Prostate gland (tissue), 2 donors: ENCODE measurements around the gene NOP10. TPM values are rescaled to one million over a fixed set of nuclear protein-coding genes. Genes with fewer than 3 reads are reported as not detected.

ENCODE experiments used
- DNase-seq: peaks from one replicate; pipeline ENCODE4 v3.0.0-alpha.2; 2019; ENCODE audit warnings: low spot score
- H3K27ac ChIP-seq, 2 donors: fragments of 200-600 bp; sonication (generic); 2 replicates each; pipeline ENCODE4 v1.5.1; 2017 to 2019
- H3K27me3 ChIP-seq: fragments of 200-600 bp; sonication (generic); replicated peaks from 2 replicates; pipeline ENCODE4 v1.5.1; 2019; ENCODE audit not compliant: insufficient read depth
- H3K36me3 ChIP-seq, 2 donors: fragments of 200-600 bp; sonication (generic); 1 replicate in 1 of 2; 2 replicates in 1 of 2; pipeline versions ENCODE4 v1.5.1 to v1.8.1; 2017 to 2019
- H3K4me1 ChIP-seq: fragments of 200-600 bp; sonication (generic); replicated peaks from 2 replicates; pipeline ENCODE4 v1.5.1; 2019
- H3K4me3 ChIP-seq, 2 donors: fragments of 200-600 bp; sonication (generic); 2 replicates each; pipeline ENCODE4 v1.5.1; 2017 to 2019
- H3K9me3 ChIP-seq: fragments of 200-600 bp; sonication (generic); 2 replicates; pipeline ENCODE4 v1.5.1; 2017
- CTCF ChIP-seq, 4 experiments: fragments of 200-600 bp in 2 of 4; fragments of 450-650 bp in 2 of 4; sonication (generic) in 2 of 4; IDR thresholded peaks; 1 replicate in 3 of 4; 2 replicates in 1 of 4; pipeline ENCODE4 v1.5.1; 2016 to 2019; ENCODE audit warnings: antibody characterized with exemption in 4 of 4, mild to moderate bottlenecking in 2 of 4, moderate library complexity in 2 of 4
- POLR2A ChIP-seq: fragments of 450-650 bp; IDR thresholded peaks from one replicate; pipeline ENCODE4 v1.6.1; 2016; ENCODE audit warnings: antibody characterized with exemption, mild to moderate bottlenecking
- POLR2AphosphoS5 ChIP-seq: sonication (generic); formaldehyde crosslinking; IDR thresholded peaks from one replicate; pipeline ENCODE4 v1.6.1; 2017; ENCODE audit warnings: antibody characterized with exemption
- WGBS: methylation state at CpG from one replicate; pipeline ENCODE4 v1.1.5; 2018; 5-methylcytosine and 5-hydroxymethylcytosine counted together
- intact Hi-C: fragments of 100-400 bp; cut with DNase I; formaldehyde crosslinking; loops from one replicate; pipeline ENCODE4 v1.14.2; 2022
- total RNA-seq, 2 donors: library from RNA; depleted of rRNA; stranded (reverse); fragments of >200 nt; gene quantifications; one replicate each; pipeline ENCODE4 v1.1.0, GENCODE V29; 2016

The NOP10 gene
- total RNA-seq, 2 donors from 2014 or later: 130 to 141 TPM

- WGBS: under 1% methylated on average over 37 of the region's 37 CpGs
- intact Hi-C loops: loop anchor here (2.0 kb wide), 1 partner anchor 126 kb away; no protein-coding TSS in a partner anchor
- no peaks in the 10 kb centered on the region for H3K9me3 ChIP-seq
- no peaks in the 10 kb centered on the region for H3K4me1 ChIP-seq
- peak; percentile 30 for DNase-seq
- H3K36me3 ChIP-seq: no peaks in the 10 kb centered on the region
- H3K4me3 ChIP-seq: peak overlapping the region; percentile 84 to 88
- TF ChIP-seq CTCF (IDR thresholded peaks at IDR 0.05): no peak
- no peak for TF ChIP-seq POLR2A
- TF ChIP-seq POLR2AphosphoS5: peak; percentile 16
- H3K27me3 ChIP-seq: no peaks in the 10 kb centered on the region
- peak overlapping the region; percentile 95 to 99 for H3K27ac ChIP-seq
Observed at GRCh38 chr15:34366271-34367065, 23.5 kb upstream of the NOP10 start.

- Histone ChIP-seq H3K27me3 (no peaks in the 10 kb centered on the region), H3K36me3 (no peaks in the 10 kb centered on the region), H3K4me3 (peak overlapping the region; percentile 84 to 88), H3K9me3 (no peaks in the 10 kb centered on the region), H3K27ac (peak overlapping the region in 1 of 2 donors; percentile 99), H3K4me1 (no peaks in the 10 kb centered on the region)
- WGBS: 36% methylated on average over 5 of the region's 5 CpGs
- TF ChIP-seq CTCF (IDR thresholded peaks at IDR 0.05) (no peak), POLR2A (no peak), POLR2AphosphoS5 (no peak)
- no peak for DNase-seq
- intact Hi-C loops: loop anchor here (2.0 kb wide), 1 partner anchor 125 kb away; no protein-coding TSS in a partner anchor
Observed at GRCh38 chr15:34365836-34366235, 22.9 kb upstream of the NOP10 start.

GRCh38 chr15:34365091-34365825 is 22.3 kb upstream of the NOP10 start:
- Histone ChIP-seq H3K9me3 (no peaks in the 10 kb centered on the region), H3K4me1 (no peaks in the 10 kb centered on the region), H3K4me3 (no peak overlapping the region), H3K27ac (no peak overlapping the region), H3K27me3 (no peaks in the 10 kb centered on the region), H3K36me3 (no peaks in the 10 kb centered on the region)
- intact Hi-C loops: no loop called here
- no peak for TF ChIP-seq POLR2AphosphoS5
- TF ChIP-seq CTCF (IDR thresholded peaks at IDR 0.05): no peak
- no peak for TF ChIP-seq POLR2A
- WGBS: 90% methylated on average over 16 of the region's 16 CpGs
- no peak for DNase-seq

- H3K27ac ChIP-seq: no peak overlapping the region
- H3K36me3 ChIP-seq: no peaks in the 10 kb centered on the region
- no peaks in the 10 kb centered on the region for H3K9me3 ChIP-seq
- no peaks in the 10 kb centered on the region for H3K4me1 ChIP-seq
- WGBS: 95% methylated on average over 8 of the region's 8 CpGs
- no peak overlapping the region for H3K4me3 ChIP-seq
- TF ChIP-seq CTCF (IDR thresholded peaks at IDR 0.05): no peak
- TF ChIP-seq POLR2A: no peak
- no peak for TF ChIP-seq POLR2AphosphoS5
- H3K27me3 ChIP-seq: no peaks in the 10 kb centered on the region
- intact Hi-C loops: no loop called here
- no peak for DNase-seq
Observed at GRCh38 chr15:34364041-34364440, 21.1 kb upstream of the NOP10 start.
